K562 (cell line): ENCODE measurements around the gene MED19. TPM values are rescaled to one million over a fixed set of nuclear protein-coding genes. Genes with fewer than 3 reads are reported as not detected.

Experiments
- ATAC-seq: fragments of 200-7000 bp; cut with Tn5 transposase; 3 replicates; pipeline ENCODE4 v1.9.1; 2020; ENCODE audit warnings: moderate library complexity
- BruUV-seq: library from RNA; stranded (reverse); fragments of 400-500 nt; replicated peaks from 2 replicates; lab custom pipeline; 2021; lab: Mats Ljungman, UMichigan
- CTCF ChIA-PET: fragments of 300-600 bp; formaldehyde crosslinking; extraction: SDS; loops from one replicate; lab custom pipeline; 2021; ENCODE audit warnings: low intra/inter-chr PET ratio; lab: Yijun Ruan, JAX
- POLR2A ChIA-PET: fragments of 300-600, 350-650 bp; sonication (Branson Sonifier 250); formaldehyde crosslinking; extraction: SDS; loops from one replicate; lab custom pipeline; 2021; ENCODE audit warnings: antibody characterized with exemption, inconsistent platforms; lab: Yijun Ruan, JAX
- DNase-seq, 4 experiments: peaks; one replicate each; pipeline versions ENCODE4 v3.0.0 to v3.0.0-alpha.2; 2011 to 2018; ENCODE audit warnings: low spot score in 3 of 4, mixed read lengths in 3 of 4; ENCODE audit errors: extremely low read depth in 1 of 4
- FAIRE-seq: peaks from 2 replicates; lab custom pipeline; 2011; peaks lifted over from hg19 to GRCh38; lab: Jason Lieb, UNC
- H2AFZ ChIP-seq: 2 replicates; pipeline ENCODE4 v1.6.0; 2011; ENCODE audit warnings: low read depth, low read length, control low read depth, inconsistent platforms
- H3K27ac ChIP-seq: fragments of 200-600 bp; 3 replicates; pipeline ENCODE4 v1.8.0; 2011; ENCODE audit warnings: low read depth, mild to moderate bottlenecking, control low read depth, inconsistent platforms, low read length, moderate library complexity, mixed read lengths; ENCODE audit errors: extremely low read depth
- H3K27me3 ChIP-seq, 2 experiments: fragments of 300-600 bp in 1 of 2; 2 replicates in 1 of 2; 3 replicates in 1 of 2; pipeline versions ENCODE4 v1.6.0 to v1.8.0; 2011; ENCODE audit warnings: inconsistent platforms in 2 of 2, low read length in 2 of 2, mild to moderate bottlenecking in 1 of 2, mixed read lengths in 1 of 2, moderate library complexity in 1 of 2; ENCODE audit not compliant: control insufficient read depth in 2 of 2, insufficient read depth in 2 of 2
- H3K36me3 ChIP-seq: fragments of 300-600 bp; 3 replicates; pipeline ENCODE4 v1.8.0; 2011; ENCODE audit warnings: mild to moderate bottlenecking, low read length, inconsistent platforms; ENCODE audit not compliant: control insufficient read depth, insufficient read depth
- H3K4me1 ChIP-seq, 2 experiments: fragments of 200-600 bp in 1 of 2; replicated peaks in 1 of 2; 2 replicates in 1 of 2; 3 replicates in 1 of 2; pipeline versions ENCODE4 v1.5.1 to v1.8.0; 2011; ENCODE audit warnings: inconsistent platforms in 2 of 2, low read length in 2 of 2, mild to moderate bottlenecking in 1 of 2, mixed read lengths in 1 of 2, moderate library complexity in 1 of 2; ENCODE audit not compliant: control insufficient read depth in 2 of 2, insufficient read depth in 2 of 2
- H3K4me2 ChIP-seq: 2 replicates; pipeline ENCODE4 v1.6.1; 2011; ENCODE audit warnings: low read length, control low read depth, inconsistent platforms, mixed read lengths; ENCODE audit not compliant: insufficient read depth
- H3K4me3 ChIP-seq: fragments of 200-600 bp; sonication (generic), shearing (Covaris generic); 2 replicates; pipeline ENCODE4 v1.5.1; 2016; ENCODE audit warnings: control low read depth, inconsistent platforms
- H3K79me2 ChIP-seq: fragments of 200-600 bp; 3 replicates; pipeline ENCODE4 v1.8.0; 2011; ENCODE audit warnings: low read length, inconsistent platforms; ENCODE audit not compliant: control insufficient read depth, insufficient read depth
- H3K9ac ChIP-seq, 2 experiments: 2 replicates each; pipeline versions ENCODE4 v1.6.0 to v1.6.1; 2011; ENCODE audit warnings: low read depth in 2 of 2, low read length in 2 of 2, control low read depth in 1 of 2, inconsistent platforms in 1 of 2, mild to moderate bottlenecking in 1 of 2, mixed read lengths in 1 of 2; ENCODE audit not compliant: insufficient read depth in 1 of 2
- H3K9me1 ChIP-seq: one replicate; pipeline ENCODE4 v1.6.0; 2011; ENCODE audit warnings: inconsistent platforms, mild to moderate bottlenecking, low read length, moderate library complexity; ENCODE audit not compliant: control insufficient read depth, insufficient read depth
- H3K9me3 ChIP-seq: replicated peaks from 2 replicates; pipeline ENCODE4 v1.5.1; 2011; ENCODE audit warnings: low read depth, low read length, inconsistent platforms; ENCODE audit not compliant: control insufficient read depth, insufficient read depth
- H4K20me1 ChIP-seq: replicated peaks from 2 replicates; pipeline ENCODE4 v1.6.1; 2011; ENCODE audit warnings: low read length, inconsistent platforms, mixed read lengths; ENCODE audit not compliant: control insufficient read depth, insufficient read depth
- ARID1B ChIP-seq: fragments of 450-650 bp; IDR thresholded peaks from 2 replicates; pipeline ENCODE4 v1.6.1; 2016; ENCODE audit warnings: antibody characterized with exemption, mild to moderate bottlenecking, inconsistent platforms
- CBFA2T2 ChIP-seq: fragments of 450-650 bp; conservative IDR thresholded peaks from 2 replicates; pipeline ENCODE4 v1.6.1; 2017; ENCODE audit warnings: mild to moderate bottlenecking
- KLF13 ChIP-seq: fragments of 450-650 bp; IDR thresholded peaks from 2 replicates; pipeline ENCODE4 v1.6.1; 2016; ENCODE audit warnings: missing genetic modification characterization, low read depth, mild to moderate bottlenecking, missing compliant biosample characterization, moderate library complexity, borderline replicate concordance
- PKNOX1 ChIP-seq: fragments of 450-650 bp; IDR thresholded peaks from 2 replicates; pipeline ENCODE4 v1.6.1; 2016
- TAL1 ChIP-seq: fragments of 450-650 bp; IDR thresholded peaks from 2 replicates; pipeline ENCODE4 v1.6.1; 2016; ENCODE audit warnings: mild to moderate bottlenecking
- TCF3 ChIP-seq: sonication (generic); formaldehyde crosslinking; IDR thresholded peaks from 2 replicates; pipeline ENCODE4 v1.4.0; 2020; ENCODE audit warnings: mild to moderate bottlenecking, missing genetic modification reagents
- TEAD4 ChIP-seq, 2 experiments: sonication (generic) in 1 of 2; formaldehyde crosslinking in 1 of 2; IDR thresholded peaks; 2 replicates each; pipeline versions ENCODE4 v1.6.1 to v1.8.0; 2012 to 2022; ENCODE audit warnings: borderline replicate concordance in 1 of 2, inconsistent platforms in 1 of 2, low read length in 1 of 2, mild to moderate bottlenecking in 1 of 2, missing genetic modification reagents in 1 of 2
- ZNF707 ChIP-seq: fragments of 250-450 bp; sonication (Bioruptor Pico); conservative IDR thresholded peaks from 2 replicates; pipeline ENCODE4 v1.8.0; 2022; ENCODE audit warnings: inconsistent platforms, mild to moderate bottlenecking, moderate library complexity
- ZNF830 ChIP-seq: fragments of 250-450 bp; sonication (Bioruptor Pico); IDR thresholded peaks from 2 replicates; pipeline ENCODE4 v1.5.0; 2021; ENCODE audit warnings: mild to moderate bottlenecking
- in situ Hi-C: fragments of 300-500 bp; cut with MboI; formaldehyde crosslinking; loops from 4 replicates; pipeline ENCODE4 v1.15.0; 2018; ENCODE audit warnings: inconsistent platforms, mixed read lengths
- intact Hi-C: fragments of 100-400 bp; cut with micrococcal nuclease; formaldehyde crosslinking; loops from 2 replicates; pipeline ENCODE4 v1.14.2; 2022
- polyA plus RNA-seq, 8 experiments: library from polyadenylated mRNA; depleted of rRNA in 4 of 8; stranded (reverse) in 5 of 8; unstranded in 3 of 8; fragments of >200 nt; fragmentation: Nextera tagmentation in 2 of 8; fragmentation: Illumina TruSeq in 1 of 8; extraction: Ambion mirVana in 2 of 8; extraction: Trizol in 1 of 8; gene quantifications; 2 replicates each; pipeline versions ENCODE4 v1.2.1 to v1.2.3, GENCODE V29; 2011 to 2014; ENCODE audit warnings: inconsistent platforms in 1 of 8, missing spikeins in 1 of 8
- total RNA-seq, 7 experiments: library from RNA; depleted of rRNA in 6 of 7; stranded (reverse); fragments of >200 nt in 6 of 7; fragmentation: Illumina TruSeq in 2 of 7; extraction: Trizol in 2 of 7; gene quantifications; 2 replicates each; pipeline versions ENCODE4 v1.2.1 to v1.2.3, GENCODE V29; 2011 to 2021; ENCODE audit warnings: low replicate concordance in 1 of 7

MED19 gene
- total and polyA plus RNA-seq, 9 of the 15 experiments (the other 6 are each of a cell fraction or from before 2014, with no cell fraction given) = 7.3 to 23.5 (median 15.0) TPM

GRCh38 chr11:57751176-57751575 lies 39.2 kb upstream of the MED19 start:
- Histone ChIP-seq H3K9me1 (no peaks in the 10 kb centered on the region), H3K4me3 (no peak overlapping the region), H2AFZ (no peak overlapping the region), H3K79me2 (no peaks in the 10 kb centered on the region), H3K9ac (no peak overlapping the region), H3K36me3 (peaks cover 3% of the 10 kb centered on the region; the same call in 1 of the 3 replicates), H3K4me2 (no peak overlapping the region), H3K9me3 (no peaks in the 10 kb centered on the region), H3K4me1 (peaks cover 0 to 11% of the 10 kb centered on the region in 2 experiments; a peak in 2 of 5 replicates), H4K20me1 (no peaks in the 10 kb centered on the region), H3K27ac (peak overlapping the region; percentile 6; the same call in 1 of the 3 replicates)
- no peak for DNase-seq
- in situ Hi-C loops = no loop called here
- TF ChIP-seq ZNF830 (CRISPR knock-in tag) (no peak), PKNOX1 (no peak), TCF3 (CRISPR knock-in tag) (peak; percentile 30; the same call in 1 of the 2 replicates), TAL1 (0 out of 2 replicates have a peak, but pooled peaks have one; percentile 7), KLF13 (no peak), TEAD4 (IDR thresholded peaks at IDR 0.05; ENCODE audit: low read length) (peak; percentile 20; the same call in 1 of the 2 replicates), TEAD4 (CRISPR knock-in tag; IDR thresholded peaks at IDR 0.05; ENCODE audit: borderline replicate concordance) (no peak), CBFA2T2 (0 out of 2 replicates have a peak, but pooled peaks have one; percentile 16), ZNF707 (no peak), ARID1B (peak; percentile 33)
- TF ChIP-seq, all 486 proteins: peak for 5
- intact Hi-C loops = loop anchor here (1.0 kb wide), 1 partner anchor 49 kb away; no protein-coding TSS in a partner anchor
- POLR2A ChIA-PET = interaction anchor here (0.5 to 3.2 kb wide), 6 partner anchors 9 to 53 kb away, joined by 3 to 25 read pairs (median 4); partner anchors contain the start of genes CTNND1 and SELENOH
- BruUV-seq = no TSS peak
- FAIRE-seq = no peak
- CTCF ChIA-PET = interaction anchor here (1.2 kb wide), 1 partner anchor 49 kb away, joined by 5 read pairs; no protein-coding TSS in a partner anchor
- no peaks in the 10 kb centered on the region for H3K27me3 ChIP-seq
- peak; percentile 45 for ATAC-seq
